Measurements from ENCODE around the gene GPBAR1.

DNA sequence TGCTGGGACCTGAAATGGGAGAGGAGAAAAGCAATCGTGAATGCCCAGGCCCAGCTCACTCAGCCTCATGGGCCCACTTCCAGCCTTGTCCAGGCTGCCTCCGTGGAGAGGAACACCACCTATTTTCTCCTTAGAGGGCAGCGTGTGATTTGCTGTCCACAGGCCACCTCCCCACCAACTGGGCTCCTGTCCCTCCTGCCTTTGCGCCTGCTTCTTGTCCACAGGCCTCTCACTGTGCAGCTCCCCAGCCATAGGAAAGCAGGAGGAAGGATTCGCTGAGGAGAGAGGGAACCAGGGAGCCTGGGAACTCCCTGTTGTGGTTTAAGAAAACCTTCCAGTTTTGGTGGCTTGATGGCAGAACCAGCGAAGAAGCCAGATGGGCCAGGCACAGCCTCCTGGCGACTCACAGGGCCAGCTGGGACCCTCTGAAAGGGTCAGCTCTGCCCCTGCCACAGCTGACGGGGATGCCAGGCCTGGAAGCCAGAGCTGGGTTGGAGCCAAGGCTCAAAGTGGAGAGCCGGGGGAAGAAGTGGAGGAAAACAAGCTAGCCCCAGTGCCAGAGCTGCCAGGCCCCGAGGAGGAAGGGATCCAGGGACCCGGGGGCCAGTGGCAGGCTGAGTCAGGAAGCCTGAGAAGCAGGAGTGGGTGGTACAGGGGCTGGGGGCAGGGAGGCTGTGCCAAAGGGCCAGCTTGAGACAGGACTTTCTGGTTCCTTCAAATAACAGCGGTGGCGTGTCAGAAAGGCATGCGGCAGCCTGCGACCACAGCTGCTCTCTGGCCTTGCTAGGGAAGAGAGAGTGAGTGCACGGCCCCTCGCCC lies 21.6 kb downstream of the GPBAR1 start:
- TF ChIP-seq, protein P1, sequence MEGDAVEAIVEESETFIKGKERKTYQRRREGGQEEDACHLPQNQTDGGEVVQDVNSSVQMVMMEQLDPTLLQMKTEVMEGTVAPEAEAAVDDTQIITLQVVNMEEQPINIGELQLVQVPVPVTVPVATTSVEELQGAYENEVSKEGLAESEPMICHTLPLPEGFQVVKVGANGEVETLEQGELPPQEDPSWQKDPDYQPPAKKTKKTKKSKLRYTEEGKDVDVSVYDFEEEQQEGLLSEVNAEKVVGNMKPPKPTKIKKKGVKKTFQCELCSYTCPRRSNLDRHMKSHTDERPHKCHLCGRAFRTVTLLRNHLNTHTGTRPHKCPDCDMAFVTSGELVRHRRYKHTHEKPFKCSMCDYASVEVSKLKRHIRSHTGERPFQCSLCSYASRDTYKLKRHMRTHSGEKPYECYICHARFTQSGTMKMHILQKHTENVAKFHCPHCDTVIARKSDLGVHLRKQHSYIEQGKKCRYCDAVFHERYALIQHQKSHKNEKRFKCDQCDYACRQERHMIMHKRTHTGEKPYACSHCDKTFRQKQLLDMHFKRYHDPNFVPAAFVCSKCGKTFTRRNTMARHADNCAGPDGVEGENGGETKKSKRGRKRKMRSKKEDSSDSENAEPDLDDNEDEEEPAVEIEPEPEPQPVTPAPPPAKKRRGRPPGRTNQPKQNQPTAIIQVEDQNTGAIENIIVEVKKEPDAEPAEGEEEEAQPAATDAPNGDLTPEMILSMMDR (IDR thresholded peaks at IDR 0.05), result no peak
- TF ChIP-seq POLR2A (IDR thresholded peaks at IDR 0.05), result no peak

Data from testis (tissue), 2 donors.